NCI-H1092 treated with DMSO at 0.1 percent for 48 hours (cell line): ENCODE results near the gene SFSWAP.
"Not testable (repeated sequence)": the region's sequence is repeated elsewhere in the genome, so short reads cannot be mapped to it uniquely, and the experiment has no call there.

Experiments
- DNase-seq: peaks from one replicate; lab custom pipeline; 2025; lab: John Stamatoyannopoulos, UW

The SFSWAP gene

GRCh38 chr12:131710464-131711457 lies at the start of gene SFSWAP:
SFSWAP (plus strand) TSS chr12:131711090; CDS start chr12:131711230, 140 bp downstream.
- DNase-seq = peak; percentile 74

DNA sequence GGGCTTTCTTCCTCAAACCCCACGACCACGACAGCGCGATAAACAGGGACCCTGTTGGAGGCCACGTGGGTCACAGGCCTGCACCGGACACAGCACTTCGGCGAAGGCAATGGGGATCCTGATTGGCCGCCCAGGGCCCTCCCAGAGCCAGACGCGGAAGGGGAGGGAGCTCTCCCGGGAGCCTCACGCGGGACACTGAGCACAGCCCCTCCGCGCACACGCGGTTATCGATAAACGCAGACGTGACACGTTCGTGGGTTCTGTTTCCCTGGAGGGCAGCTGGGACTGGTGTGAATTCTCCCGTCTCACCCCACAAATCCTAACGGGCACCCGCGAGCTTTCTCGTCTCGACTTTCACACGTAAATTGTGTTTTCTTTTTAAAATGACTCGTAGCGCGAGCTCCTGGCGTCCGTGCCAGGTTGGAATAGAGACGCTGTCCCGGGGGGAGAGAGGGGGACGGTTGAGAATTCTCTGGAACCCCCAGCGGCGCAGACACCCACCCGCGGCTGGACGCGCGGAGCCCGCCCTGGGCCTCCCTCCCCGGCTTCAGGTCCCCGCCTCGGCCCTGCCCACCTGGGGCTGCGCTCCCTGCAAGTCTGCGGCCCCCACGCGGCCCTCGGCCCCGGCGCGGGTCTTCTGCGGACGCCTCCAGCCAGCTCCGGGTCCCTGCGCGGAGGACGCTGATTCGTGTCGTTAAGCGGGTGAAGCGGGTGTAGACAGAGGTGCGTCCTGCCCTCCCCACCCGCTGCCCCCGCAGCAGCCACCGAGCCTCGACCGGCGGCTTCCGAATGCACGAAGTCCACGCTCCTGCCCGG lies 49.5 kb upstream of the SFSWAP start:
- not testable (repeated sequence) for DNase-seq

GRCh38 chr12:131661986-131662288 lies 49.0 kb upstream of the SFSWAP start:
- not testable (repeated sequence) for DNase-seq

GRCh38 chr12:131662346-131662745 lies 48.5 kb upstream of the SFSWAP start:
- not testable (repeated sequence) for DNase-seq

- not testable (repeated sequence) for DNase-seq
Observed at GRCh38 chr12:131665666-131666065, 45.2 kb upstream of the SFSWAP start.

GRCh38 chr12:131666486-131666885 lies 44.4 kb upstream of the SFSWAP start:
- DNase-seq = not testable (repeated sequence)

DNA sequence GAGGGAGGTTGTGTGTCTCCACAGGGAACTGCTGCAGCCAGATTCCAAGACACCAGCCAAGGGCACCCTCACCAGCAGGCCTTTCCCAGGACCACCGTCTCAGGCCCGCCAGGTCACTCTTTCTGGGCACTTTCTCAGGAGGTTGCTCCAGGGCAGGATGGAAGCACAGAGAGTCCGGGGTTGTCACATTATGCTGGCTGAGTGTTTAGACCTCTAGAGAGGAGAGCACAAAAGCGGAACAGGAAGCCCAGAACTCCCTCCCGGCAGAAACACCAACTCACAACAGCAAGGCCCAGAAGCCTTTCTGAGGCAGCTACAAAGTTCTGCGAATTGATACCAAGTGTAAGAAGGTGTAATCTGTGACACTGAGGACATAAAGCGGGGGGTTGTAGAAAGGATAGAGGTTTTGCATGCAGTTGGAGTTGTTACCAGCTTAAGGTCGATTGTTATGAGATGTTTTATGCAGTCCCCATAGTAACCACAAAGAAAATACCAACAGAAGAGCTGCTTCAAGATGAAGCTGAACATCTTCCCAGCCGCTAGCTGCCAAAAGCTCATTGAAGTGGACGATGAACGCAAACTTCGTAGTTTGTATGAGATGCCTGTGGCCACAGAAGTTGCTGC lies 43.8 kb upstream of the SFSWAP start:
- not testable (repeated sequence) for DNase-seq

DNA sequence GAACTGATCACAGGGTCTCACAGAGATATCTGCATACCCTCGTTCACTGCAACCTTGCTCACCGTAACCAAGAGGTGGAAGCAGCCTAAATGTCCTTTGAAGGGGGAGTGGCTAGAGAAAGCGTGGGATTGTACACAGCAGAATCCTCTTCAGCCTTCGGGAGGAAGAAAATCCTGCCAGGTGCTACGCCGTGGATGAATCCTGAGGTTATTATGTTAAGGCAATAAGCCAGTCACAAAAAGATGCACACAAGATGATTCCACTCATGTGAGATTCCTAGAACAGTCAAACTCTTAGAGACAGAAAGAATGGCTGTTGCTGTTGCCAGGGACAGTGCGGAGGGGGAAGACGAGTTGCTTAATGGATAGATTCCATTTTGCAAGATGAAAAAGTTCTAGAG lies 39.6 kb upstream of the SFSWAP start:
- DNase-seq = no peak

- no peak for DNase-seq
Observed at GRCh38 chr12:131671871-131672270, 39.0 kb upstream of the SFSWAP start.

DNA sequence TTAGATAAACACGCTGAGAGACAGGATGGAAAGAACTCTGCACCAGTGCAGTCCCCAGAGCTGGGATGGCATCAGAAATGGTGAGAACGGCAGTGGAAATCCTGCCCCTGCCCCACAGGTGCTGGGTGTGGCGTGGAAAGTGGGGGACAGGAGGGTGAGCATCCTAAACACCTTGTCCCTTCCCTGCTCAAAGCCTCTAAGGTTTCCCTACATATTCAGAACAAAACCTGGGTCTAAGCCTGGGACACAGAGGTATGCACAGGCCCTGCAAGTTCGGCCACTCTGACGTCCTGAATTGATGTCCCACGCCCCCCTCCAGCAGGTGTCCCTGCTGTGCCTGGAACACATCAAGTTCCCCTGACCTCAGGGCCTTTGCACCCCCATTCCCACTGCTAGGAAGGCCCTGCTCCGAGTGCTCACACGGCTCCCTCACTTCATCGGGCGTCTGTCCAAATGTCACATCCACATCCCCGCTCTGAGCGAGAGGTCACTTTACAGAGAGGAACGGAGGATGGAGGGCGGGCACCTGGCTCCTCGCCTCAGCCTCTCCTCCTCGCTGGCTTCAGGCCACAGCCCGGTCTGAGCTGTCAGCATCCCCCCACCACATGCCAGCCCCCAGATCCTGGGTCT lies 38.5 kb upstream of the SFSWAP start:
- DNase-seq = no peak

DNA sequence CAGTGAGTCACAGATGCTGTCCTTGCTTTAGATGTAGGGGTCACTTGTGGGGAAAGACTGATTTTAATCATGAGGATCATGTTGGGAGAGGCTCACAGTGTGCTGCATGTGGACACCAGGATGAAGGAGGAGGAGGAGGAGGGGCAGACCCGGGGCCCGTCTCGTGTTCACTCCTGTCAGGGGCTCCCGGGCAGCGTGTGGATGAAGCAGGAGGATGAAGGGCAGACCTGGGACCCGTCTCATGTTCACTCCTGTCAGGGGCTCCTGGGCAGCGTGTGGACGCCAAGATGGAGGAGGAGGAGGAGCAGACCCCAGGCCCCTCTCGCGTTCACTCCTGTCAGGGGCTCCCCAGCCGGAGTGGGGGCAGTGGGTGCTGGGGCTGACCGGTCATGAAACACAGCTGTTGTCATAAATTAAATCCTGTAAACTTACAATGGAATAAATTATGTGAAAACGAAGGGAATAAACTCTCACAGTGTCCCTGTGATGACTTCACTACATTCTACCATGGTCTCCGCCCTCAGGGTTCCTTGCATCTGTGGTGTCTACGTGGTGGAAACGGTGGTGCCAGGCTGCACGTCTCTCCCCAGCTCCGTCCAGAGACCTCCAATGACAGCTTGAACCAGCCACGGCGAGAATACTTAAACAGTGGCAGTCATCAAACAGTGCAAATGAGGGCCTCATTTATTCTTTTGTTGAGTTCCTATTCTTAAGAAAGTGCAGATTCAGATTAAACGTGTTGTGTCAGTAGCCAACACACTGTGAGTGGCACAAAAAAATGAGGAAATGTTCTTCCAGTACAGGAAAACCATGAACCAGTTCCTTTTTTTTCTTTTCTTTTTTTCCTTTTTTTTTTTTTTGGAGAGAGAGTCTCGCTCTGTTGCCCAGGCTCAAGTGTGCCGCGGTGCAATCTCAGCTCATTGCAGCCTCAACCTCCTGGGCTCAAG lies 37.7 kb upstream of the SFSWAP start:
- no peak for DNase-seq

GRCh38 chr12:131673888-131674257 lies 37.0 kb upstream of the SFSWAP start:
- no peak for DNase-seq

DNA sequence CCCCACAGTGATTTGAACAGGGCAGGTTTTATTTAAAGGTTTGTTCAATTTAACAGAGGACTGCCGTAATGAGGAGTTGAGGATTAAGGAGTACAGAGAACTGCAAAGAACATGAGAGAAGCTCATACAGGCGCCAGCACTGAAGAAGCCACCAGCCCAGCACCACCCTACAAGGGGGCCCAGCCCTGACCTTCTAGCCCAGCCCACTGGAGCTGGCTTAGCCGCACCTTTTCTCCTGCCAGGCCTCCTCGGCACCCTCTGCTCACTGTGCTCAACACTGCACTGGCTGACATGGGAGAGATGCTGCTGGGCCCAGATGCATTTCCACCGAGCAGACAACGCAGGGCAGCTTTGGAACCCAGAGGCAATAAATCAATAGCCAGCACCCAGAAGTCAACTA lies 36.5 kb upstream of the SFSWAP start:
- DNase-seq = no peak

DNA sequence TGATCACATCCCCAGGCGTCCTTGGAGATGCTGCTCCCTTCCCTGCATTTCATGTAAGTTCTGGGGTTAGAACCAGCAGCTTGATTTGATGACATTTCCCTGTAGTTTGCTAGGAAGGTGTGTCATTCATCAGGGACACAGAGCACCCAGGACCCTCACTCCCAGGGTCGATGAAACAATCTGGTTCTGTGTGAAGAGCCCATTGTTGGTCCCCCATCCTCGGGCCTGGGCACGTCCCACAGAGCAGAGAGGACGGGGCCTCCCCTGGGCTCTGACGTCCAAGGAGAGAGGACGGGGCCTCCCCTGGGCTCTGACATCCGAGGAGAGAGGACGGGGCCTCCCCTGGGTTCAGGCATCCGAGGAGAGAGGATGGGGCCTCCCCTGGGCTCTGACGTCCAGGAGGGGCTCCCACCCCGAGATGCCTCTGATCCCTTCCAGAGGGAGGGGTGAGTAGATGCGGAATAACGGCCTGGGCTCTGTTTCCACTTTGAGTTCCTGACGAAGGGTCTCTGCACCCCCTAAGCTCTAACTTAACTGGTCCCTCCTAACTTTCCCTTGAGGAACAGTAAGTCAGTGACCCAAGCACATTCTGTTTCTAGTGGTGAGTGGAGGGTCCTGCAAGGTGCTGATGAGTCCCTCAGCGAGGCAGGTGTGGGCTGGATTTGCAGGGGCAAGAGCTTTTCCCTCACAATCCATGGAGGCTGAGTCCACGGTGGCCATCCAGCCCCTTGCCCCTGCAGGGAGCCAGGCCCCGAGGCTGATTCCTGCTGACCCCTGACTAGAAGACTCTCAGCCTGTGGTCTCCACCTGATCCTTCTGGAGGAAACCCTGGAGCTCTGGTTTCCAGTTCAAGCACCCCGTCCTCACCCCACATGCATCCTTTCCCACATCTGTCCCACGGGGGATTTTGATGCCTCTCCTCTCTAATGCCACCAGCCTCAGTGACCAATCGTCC lies 35.5 kb upstream of the SFSWAP start:
- DNase-seq = no peak

- no peak for DNase-seq
Observed at GRCh38 chr12:131676544-131676943, 34.3 kb upstream of the SFSWAP start.

DNA sequence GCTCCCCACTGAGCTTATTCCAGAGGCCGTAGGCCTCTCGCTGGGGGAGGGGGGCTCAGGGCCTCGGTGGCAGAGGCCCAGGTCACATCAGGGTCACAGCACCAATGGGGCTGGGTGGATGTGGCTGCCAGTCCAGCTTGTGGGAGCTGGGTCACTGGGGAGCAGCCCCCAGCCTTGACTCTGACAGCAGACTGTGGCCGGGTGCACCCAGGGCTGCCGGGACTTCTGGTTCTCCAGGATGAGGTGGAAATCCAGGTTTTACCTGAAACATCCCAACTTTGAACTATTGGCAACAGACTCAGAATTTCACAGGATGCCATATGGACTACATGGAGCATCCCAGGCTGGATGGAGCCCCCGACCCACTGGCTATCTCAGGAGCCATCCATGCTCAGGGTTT lies 33.8 kb upstream of the SFSWAP start:
- DNase-seq = not testable (repeated sequence)

GRCh38 chr12:131677699-131678098 lies 33.2 kb upstream of the SFSWAP start:
- DNase-seq = no peak

DNA sequence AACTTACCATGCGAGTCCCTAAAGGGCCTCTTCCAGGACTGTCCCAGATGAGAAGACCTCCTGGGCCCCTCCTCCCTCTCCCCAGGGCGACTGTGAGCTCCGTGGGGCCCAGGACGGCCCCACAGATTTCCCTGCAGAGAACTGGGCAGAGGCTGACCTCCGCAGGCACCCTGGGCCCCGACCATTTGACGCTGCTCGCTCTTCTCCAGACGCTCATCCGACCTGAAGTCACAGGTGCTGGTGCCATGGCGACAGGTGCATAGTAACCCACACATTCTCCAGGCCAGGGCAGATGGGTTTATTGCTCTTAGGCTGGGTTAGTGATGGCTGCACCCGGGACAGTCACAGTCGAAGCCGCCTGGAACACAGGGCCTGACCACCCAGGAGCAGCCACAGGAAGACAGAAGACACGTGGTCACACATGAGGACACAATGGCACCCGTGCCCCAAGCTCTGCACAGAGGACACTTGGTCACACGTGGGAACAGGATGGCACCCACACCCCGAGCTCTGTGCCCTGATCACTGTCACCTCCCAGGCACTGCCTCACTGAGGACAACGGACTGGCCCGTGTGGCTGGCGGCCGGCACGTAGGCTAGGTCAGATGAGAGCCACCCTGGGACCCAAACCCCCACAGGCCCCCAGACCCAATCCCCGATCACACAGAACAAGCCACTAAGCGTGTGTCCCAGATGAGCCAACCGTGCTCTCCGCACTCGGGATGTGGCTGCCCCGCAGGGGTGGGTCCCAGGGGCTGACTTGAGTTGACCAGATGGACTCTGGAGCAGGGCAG lies 32.3 kb upstream of the SFSWAP start:
- DNase-seq = not testable (repeated sequence)

DNA sequence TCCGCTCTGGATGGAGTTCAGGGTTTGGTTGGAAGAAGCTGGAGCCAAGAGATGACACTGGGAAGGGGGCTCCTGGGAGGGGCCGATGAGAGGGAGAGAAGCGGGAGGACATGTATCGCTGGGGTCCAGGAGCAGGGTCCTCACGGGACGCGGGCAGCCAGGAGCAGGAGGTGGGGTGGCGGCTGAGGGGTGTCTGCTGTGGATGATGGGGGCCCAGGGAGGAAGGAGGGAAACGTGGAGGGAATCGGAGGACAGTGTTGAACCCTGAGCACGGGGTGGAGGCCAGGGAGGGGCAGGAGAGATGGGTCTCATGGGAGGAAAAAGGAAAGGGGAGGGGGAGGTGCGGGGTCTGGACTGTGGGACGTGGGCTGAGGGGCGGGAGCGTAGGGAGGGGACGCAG lies 31.7 kb upstream of the SFSWAP start:
- not testable (repeated sequence) for DNase-seq
